GM10847 (cell line): ENCODE measurements around the gene INAFM1.

ENCODE experiments used
- POLR2A ChIP-seq: IDR thresholded peaks from 2 replicates; pipeline ENCODE4 v1.6.1; 2011; ENCODE audit not compliant: insufficient read length; ENCODE audit errors: extremely low read depth

Gene INAFM1

DNA sequence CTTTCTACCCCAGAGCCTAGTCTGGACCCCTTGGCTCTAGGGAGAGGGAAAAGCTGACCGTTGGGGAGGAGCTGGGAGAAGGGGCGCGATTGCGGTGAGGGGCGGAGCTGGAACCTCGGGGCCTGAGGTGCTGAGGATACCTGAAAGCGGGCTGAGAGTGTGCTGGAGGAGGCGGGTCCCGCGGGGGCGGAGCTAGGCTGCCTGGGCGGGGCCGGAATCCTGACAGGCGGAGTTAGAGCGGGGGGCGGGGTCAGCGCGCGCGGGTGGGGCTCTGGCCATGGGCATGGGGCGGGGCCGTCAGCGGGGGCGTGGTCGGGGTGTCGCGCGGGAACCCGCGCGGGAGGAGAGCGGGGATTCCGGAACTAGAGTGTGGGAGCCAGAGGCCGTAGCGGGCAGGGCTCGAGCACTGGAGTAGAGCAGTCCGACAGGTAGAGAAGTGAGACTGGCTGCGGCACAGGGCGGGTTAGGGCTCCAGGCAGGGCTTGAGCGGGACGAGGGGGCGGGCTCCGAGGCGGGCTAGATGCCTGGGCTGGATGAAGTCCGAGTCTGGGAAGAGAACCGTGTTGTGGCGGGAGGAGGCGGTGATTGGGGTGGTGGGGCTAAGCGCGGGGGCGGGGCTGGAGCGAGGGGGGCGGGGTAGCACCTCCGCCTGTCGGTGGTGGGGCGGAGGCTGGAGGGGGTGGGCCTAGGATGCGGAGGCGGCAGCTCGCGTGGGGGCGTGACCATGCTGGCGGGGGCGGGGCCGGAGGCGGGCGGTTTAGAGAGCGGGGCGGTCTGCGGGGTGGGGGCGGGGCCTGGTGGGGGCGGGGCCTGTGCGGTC, at the start of gene INAFM1:
Gene INAFM1, plus strand, starts transcription at position 815 of the 820 bp plus-strand sequence. CDS start 35 bp downstream, outside the sequence.
- peak; percentile 45 for TF ChIP-seq POLR2A

GRCh38 chr19:47225746-47226425, 48.8 kb upstream of the INAFM1 start:
- peak; percentile 100 for TF ChIP-seq POLR2A

GRCh38 chr19:47226426-47227351, 48.0 kb upstream of the INAFM1 start:
- peak; percentile 48 for TF ChIP-seq POLR2A

- TF ChIP-seq POLR2A, result no peak
Measured at GRCh38 chr19:47227352-47228167, 47.1 kb upstream of the INAFM1 start.

- TF ChIP-seq POLR2A, result peak; percentile 16
Measured at GRCh38 chr19:47228168-47228936, 46.3 kb upstream of the INAFM1 start.

DNA sequence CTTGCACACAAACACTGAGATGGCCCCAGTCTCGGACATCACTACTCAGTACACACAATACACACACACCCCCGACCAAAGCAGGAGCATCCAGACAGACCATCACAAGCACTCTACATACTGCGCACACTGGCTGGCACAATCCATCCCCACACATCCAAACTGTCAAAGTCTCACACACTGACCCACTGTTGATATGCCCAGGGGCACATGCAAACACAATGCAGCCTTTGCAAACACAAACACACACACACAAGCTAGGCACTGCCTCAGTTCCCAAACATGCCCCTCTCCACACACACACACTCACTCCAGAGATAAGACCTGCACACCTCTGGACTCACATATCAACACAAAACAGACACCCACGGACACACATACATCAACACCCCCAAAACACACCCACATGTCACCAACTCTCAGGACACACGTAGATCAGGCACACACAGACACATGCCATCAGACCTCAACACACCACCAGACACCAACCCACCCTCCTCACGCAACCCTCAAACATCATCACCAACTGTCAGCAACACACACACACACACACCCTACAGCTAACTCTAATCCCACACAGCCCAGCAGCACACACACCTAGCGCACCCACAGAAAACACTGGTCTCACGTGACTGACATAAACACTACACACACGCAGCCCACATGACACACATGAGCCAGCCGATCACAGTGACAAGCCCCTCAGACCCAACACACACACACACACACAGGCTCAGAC, 45.6 kb upstream of the INAFM1 start:
- TF ChIP-seq POLR2A, result no peak

DNA sequence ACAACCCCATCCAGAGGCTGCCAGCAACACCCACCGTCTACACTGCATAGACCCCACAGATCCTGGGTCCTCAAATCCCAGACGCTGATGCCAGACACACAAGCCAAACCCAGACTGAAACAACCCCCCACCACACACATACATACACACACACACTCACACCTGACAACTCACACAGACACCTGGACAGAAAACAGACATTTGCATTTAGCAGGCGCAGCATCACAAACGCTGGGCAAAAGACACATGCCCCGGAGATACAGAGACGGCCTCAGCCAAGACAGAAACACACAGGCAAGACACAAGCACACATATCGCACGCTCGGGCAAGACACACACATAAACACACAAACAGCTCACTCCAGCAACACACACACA, 45.0 kb upstream of the INAFM1 start:
- no peak for TF ChIP-seq POLR2A

GRCh38 chr19:47230054-47230920, 44.4 kb upstream of the INAFM1 start:
- no peak for TF ChIP-seq POLR2A

- no peak for TF ChIP-seq POLR2A
Measured at GRCh38 chr19:47230921-47231214, 43.8 kb upstream of the INAFM1 start, which contains the start of gene BBC3. TSS of gene BBC3 (minus strand) at chr19:47231199. CDS start at chr19:47228431, 2,768 bp downstream.

DNA sequence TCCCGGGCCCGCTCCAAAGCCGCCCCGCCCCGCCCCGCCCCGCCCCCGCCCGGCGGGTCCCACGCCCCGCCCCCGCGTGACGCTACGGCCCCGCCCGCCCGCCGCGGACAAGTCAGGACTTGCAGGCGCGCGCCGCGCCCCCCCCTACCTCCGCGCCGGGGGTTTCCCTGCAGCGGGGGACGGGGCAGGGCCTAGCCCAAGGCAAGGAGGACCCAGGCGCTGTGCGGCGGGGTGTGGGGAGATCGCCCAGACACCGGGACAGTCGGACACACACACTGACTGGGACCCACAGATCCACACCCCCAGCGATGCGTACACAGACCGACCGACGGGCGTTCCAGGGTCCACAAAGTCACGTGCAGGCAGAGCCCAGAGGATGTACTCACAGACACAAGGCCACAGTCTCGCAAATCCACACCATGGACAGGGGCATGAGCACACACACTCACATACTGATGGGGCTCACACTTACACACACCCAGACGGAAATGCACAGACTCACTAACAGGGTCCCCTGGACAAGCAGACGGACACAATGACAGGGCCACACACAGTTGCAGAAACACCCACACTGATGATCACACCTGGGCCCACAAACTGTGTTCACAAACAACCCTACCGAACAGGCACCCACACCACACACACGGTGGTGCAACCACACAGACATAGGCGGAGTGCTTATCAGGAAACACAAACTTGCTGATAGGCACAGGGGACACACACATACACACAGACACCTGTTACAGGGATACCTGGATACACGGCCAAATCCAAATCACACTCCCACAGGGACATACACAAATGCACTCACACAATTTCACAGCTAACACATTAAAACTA, 43.2 kb upstream of the INAFM1 start:
- peak; percentile 35 for TF ChIP-seq POLR2A

DNA sequence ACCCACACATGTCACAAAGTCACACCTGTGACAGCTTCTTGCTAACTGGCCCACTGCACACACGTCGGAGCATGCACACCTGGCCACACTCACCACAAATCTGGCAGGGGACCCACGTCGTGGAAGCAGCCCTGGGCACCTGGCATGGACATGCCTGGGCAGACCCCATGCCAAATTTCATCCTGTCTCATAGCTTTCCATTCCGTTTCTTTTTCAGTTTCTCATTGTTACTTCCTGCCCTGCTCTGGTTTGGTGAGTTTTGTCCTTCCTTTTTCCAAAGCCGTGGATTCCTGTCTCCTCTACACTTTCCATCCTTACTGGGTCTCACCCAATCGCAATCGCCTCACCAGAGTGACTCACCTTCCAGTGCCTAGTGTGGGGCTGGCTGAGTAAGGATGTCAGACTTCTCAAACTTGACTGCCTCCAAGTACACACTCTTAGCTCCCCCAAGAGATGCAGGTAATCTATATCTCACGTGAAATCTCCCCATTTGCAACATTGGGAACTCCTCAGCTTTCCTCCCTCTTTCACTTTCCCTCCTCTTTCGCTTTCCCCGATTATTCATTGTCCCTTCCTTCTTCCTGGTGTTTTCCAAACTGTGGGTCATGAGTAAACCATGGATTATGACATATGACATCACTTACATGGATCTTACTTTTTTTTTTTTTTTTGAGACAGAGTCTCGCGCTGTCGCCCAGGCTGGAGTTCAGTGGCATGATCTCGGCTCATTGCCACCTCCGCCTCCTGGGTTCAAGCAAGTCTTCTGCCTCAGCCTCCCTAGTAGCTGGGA, 42.1 kb upstream of the INAFM1 start:
- no peak for TF ChIP-seq POLR2A
